T-helper 2 cell (primary cell): ENCODE results near the gene IL20RB.

Source experiments
- DNase-seq, 5 experiments: peaks; one replicate each; pipeline versions ENCODE4 v3.0.0 to v3.0.0-alpha.2; 2012 to 2022
- total RNA-seq, 2 donors: gene quantifications; one replicate each; lab custom pipeline; 2026; lab: John Stamatoyannopoulos, UW

Gene IL20RB, protein sequence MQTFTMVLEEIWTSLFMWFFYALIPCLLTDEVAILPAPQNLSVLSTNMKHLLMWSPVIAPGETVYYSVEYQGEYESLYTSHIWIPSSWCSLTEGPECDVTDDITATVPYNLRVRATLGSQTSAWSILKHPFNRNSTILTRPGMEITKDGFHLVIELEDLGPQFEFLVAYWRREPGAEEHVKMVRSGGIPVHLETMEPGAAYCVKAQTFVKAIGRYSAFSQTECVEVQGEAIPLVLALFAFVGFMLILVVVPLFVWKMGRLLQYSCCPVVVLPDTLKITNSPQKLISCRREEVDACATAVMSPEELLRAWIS
- total RNA-seq = 1.0 to 1.6 reads per million in 2 donors

GRCh38 chr3:136957751-136958288 lies at the start of gene IL20RB:
Gene IL20RB, plus strand, starts transcription at chr3:136957983. Its CDS starts 131 bp downstream, at chr3:136958114.
- DNase-seq = no peak

- no peak for DNase-seq
These were observed 49.5 kb upstream of the IL20RB start for GRCh38 chr3:136908297-136908696.

- DNase-seq = no peak
These were observed 48.6 kb upstream of the IL20RB start for GRCh38 chr3:136909187-136909586.

DNA sequence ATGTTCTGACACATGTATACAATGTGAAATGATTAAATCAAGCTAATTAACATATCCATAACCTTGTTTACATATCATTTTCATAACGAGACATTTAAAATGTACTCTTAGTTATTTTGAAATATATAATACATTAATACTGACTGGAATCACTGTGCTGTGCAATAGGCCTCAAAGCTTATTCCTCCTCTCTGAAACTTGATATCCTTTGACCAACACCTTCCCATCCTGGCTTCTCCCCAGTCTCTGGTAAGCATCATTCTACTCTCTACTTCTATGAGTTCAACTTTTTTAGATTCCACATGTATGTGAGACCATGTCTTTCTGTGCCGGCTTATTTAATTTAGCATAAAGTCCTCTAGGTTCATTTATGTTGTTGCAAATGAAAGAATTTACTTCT lies 47.1 kb upstream of the IL20RB start:
- DNase-seq = no peak

DNA sequence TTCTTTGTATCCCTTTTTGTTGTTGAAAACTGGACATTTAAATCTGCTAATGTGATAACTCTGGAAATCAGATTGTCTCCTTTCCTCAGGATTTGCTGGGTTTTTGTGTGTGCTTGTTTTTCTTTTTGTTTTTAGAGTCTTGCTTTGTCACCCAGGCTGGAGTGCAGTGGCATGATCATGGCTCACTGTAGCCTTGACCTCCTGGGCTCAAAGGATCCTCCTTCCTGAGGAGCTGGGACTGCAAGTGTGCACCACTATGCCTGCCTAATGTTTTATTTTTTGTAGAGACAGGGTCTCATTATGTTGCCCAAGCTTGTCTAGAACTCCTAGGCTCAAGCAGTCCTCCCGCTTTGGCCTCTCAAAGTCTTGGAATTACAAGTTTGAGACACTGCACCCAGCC lies 44.6 kb upstream of the IL20RB start:
- no peak for DNase-seq

DNA sequence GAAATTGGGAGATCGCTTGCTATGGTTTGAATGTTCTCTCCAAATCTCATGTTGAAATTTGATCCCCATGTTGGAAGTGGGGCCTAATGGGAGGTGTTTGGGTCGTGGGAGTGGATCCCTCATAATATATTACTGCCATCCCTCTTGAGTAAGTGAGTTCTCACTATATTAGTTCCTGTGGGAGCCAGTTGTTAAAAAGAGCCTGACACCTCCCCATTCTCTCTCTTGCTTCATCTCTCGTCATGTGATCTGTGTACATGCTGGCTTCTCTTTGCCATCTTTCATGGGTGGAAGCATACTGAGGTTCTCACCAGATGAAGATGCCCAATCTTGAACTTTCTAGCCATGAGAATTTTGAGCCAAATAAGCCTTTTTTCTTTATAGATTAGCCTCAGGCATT lies 43.0 kb upstream of the IL20RB start:
- DNase-seq = no peak

GRCh38 chr3:136916223-136916622 lies 41.6 kb upstream of the IL20RB start:
- no peak for DNase-seq

DNA sequence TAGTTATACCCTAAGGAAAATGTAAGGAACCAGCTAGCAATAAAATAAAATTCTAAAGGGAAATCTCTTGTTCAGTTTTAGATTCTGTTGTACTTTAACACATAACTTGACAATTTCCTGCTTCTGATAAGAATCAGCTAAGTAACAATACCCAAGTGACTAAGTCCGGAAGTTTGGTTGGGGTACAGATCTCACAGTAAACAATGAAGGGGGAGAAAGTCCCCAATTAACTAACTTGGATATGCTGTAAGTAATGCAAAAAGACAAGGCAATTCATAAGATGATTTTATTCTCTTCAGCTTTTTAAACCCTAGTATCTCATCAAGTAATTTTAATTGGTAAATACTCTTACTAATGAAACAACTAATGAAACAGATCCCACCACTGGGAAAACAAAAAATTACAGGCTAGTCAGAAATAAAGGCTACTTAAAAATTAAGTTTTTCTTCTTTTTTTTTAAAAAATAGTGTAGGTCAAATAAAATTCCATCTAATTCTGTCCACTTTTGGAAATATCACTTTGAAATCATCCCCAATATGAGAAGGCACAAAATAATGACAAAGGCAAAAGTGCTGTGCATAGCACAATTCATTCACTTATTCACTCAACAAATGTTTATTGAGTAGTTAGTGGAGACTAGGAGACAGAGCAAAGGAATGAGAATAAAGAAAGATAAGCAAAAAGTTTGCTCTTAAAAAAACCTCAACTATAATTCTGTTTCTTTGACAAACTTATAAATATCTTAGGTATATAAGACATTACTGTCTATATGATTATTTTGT lies 37.8 kb upstream of the IL20RB start:
- DNase-seq = peak in 2 of 5 experiments; percentile 64 to 94

DNA sequence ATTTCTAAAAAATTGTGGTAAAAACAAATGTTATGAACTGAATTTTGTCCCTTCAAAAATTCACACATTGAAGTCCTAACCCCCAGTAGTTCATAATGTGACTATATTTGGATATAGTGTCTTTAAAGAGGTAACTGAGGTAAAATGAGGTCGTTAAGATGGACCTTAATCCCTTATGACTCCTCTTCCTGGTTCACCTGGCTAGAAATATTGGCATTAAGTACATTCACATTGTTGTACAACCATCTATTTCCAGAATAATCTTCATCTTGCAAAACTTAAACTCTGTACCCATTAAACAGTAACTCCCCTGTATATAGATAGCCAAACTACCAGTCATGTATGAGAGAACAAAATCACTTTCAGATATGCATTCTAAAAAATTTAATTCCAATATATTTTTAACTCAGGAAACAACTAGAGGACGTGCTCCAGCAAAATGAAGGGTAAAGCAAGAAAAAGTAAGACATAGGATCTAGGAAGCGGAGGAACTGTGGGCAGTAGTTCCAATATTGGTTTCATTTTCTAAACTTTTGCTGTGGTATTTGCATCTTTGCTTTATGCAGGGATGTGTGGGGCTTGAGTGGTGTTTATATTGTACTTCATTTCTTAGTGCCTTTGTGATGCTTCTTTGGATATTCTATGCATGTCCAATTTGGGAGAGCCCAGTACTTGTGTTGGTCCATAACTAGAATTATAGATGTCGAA lies 36.7 kb upstream of the IL20RB start:
- DNase-seq = peak in 2 of 5 experiments; percentile 16 to 65

DNA sequence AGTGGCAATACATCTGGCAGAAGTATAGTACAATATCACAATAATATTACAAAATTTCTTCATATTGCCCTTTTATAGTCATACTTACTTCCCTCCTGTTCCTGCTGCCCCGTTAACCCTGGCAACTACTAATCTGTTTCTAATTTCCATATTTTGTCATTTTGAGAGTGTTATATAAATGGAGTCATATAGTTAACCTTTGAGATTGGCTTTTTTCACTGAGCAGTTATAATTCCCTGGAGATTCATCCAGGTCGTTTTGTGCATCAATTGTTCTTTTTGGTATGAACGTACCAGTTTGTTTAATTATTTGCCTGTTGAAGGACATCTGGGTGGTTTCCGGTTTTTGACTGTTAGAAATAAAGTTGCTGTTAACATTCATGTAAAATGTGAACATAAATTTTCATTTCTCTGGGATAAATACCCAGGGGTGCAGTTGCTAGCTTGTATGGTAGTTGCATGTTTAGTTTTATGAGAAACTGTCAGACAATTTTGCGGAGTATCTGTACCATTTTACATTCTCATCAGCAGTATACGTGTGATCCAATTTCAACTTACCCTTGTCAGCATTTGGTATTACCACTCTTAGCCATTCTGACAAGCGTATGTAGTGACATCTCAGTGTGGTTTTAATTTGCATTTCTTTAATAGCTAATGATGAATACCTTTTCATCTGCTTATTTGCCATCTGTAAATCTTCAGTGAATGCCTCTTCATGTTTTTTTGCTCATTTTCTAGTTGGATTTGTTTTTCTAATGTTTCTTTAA lies 32.2 kb upstream of the IL20RB start:
- no peak for DNase-seq

- DNase-seq = no peak
These were observed 29.5 kb upstream of the IL20RB start for GRCh38 chr3:136928240-136928639.

DNA sequence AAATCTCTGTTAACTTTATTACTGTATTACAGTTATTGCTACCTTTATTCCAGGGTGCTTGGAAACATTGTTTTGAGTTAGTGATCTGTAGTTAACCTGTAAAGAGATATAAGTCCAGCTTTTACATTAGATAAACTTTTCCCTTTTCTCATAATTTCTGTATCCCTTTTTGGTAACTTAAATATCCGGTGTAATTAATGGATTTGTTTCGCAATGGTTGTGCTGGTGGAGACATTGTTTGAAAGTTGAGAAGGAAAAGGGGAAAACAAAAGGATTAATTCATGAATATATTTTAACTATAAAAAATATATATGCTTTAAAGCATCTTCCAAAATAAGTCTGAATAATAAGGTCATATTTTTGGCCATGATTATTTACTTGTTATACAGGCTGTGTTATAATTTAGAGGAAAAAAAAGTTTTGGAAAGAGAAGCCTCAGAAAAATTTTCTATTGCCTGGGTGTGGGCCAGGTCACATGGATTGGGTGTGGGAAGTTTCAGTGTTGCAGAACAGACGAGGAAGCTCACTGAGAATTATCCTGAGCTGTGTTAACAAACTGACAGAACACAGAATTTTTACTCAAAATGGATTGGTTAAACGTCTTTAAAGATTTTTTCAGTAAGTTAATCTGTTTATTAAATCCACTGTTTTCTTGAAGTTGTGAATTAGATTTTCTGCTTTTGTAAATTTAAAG lies 27.7 kb upstream of the IL20RB start:
- DNase-seq = no peak

- no peak for DNase-seq
These were observed 26.2 kb upstream of the IL20RB start for GRCh38 chr3:136931606-136932005.

GRCh38 chr3:136932523-136932922 lies 25.3 kb upstream of the IL20RB start:
- no peak for DNase-seq

DNA sequence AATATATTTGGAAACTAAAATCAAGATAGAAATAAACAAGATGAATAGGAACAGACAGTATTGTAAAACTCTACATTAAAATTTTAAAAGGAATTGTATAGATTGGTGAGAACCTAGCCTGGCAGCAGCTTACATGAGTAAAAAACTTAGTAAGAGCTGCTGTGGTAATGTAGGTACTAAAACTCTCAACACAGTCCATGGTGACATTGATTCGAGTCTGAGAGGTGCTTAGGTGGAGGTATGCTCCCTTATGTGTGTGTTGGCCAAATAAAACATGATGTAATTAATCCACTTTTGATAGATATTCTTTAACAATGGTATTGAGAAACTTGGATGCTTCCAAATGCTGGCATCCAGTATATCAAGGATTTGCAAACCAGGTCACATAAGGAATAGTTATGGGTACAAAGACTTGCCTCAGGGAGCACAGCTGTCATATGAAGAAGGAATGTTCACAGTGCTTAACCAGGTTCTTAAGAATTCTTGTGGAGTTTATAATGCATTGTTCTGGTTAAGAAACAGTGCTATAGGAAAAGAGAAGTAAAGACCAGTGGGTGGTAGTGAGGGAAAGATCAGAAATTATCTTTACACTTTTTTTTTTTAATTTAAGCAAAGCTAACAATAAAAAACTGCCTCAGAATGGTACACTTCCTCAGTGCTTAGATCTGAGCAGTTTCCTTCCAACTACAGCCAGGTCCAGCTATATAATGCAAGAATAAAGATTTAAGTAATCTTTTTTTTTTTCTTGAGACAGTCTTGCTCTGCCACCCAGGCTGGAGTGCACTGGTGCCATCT lies 24.6 kb upstream of the IL20RB start:
- DNase-seq = peak in 1 of 5 experiments; percentile 23

GRCh38 chr3:136937175-136937574 lies 20.6 kb upstream of the IL20RB start:
- DNase-seq = no peak

DNA sequence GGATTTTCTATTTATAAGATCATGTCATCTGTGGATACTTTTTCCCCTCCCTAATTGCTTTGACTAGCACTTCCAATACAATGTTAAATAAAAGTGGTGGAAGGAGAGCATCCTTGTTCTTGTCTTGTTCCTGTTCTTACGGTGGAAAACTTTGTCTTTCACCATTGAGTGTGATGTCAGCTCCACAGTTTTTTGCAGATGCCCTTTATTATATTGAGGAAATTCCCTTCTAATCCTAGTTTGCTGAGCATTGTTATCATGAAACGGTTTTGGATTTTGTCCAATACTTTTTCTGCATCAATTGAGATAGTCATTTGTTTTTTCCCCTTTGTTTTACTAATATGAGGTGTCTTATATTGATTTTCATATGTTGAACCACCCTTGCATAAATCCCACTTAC lies 19.9 kb upstream of the IL20RB start:
- DNase-seq = no peak

DNA sequence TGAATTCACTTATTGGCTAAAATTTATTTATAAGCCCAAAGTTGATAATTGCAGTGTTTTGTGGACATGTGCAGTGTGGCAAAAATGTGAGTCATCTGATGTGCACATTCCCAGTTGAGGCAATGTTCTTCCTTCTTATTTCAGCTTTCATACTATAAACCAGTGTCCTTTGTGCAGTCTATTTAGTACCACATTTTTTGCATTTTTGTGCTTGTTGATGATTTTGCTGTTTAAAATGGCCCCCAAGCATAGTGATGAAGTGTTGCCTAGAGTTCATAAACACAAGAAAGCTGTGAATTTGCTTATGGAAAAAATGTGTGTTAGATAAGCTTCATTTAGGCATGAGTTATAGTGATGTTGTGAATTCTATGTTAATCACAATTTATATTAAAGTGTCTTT lies 19.4 kb upstream of the IL20RB start:
- no peak for DNase-seq

GRCh38 chr3:136939489-136939888 lies 18.3 kb upstream of the IL20RB start:
- no peak for DNase-seq

DNA sequence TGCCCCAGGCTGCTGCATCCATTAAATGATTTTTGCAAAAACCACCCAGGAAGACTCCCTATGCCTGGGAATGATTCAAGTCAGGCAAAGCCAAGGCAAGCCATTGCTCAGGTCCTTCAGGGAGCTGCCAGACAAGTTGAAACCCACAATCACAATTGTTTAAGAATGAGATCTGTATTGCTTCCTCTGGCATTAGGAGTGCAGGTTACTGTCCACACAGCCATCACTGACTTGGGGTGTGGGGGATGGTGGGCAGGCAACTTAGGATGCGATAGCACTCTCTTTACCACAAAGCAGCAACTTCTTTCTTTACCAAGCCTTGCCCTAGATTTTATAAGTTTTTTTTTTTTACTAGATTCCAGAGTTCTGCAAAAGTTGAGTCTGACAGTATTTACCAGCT lies 15.0 kb upstream of the IL20RB start:
- DNase-seq = no peak

DNA sequence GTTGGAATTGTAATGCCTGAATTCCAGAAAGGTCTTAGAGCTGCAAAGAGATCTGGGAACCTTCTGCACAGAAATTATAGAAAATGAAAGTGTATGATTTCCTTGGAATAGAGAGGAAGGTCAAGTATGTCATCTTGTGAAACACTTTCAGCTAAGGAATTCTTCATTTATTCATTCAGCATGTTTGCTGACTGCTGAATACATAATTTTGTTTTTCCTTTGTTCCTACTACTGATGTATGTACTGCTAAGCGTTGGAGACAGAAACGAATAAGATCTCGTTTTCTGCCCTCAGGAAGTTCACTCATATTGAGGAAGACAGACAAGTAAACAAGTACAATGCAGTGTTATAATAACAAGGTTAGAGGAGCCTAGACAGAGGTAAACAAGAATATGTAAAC lies 14.3 kb upstream of the IL20RB start:
- no peak for DNase-seq
